ENCODE results near the gene RGS3.

DNA sequence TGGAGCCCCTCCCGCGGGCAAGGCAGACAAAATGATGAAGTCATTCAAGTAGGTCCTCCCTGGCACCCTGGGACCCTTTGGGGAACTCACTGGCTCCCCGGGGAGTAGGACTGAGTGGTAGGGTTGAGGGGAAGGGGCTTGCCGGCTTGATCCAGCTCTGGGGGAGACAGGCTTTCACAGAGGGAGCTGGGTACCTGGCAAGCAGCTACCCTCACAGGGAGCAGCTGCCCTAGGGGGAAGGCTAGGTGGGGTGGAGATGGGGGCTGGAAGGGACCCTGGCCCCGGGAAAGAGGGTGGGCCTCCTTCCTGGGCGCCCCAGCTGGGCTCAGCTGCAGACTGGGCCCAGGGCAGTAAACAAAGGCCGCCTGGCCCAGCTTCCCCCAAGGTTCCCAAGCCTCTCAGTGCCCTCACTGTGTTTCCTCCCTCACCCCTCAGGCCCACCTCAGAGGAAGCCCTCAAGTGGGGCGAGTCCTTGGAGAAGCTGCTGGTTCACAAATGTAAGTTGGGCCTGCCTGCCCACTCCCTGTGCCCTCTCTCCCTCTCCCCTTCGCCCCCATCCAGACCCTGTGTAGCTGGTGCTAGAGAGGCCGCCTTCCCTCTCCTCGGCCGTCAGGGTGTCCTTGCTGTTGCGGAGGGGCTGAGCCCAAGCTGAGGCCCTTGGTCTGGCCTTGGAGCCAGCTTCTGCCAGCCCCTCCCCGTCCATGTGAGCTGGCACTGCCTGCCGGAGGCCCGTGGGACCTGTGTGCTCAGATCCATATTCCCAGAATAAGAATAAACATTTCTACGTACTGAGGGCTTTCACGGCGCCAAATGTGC is 131.2 kb downstream of the RGS3 start:
- TF ChIP-seq POLR2A (IDR thresholded peaks at IDR 0.05), result no peak
- TF ChIP-seq, protein P1, sequence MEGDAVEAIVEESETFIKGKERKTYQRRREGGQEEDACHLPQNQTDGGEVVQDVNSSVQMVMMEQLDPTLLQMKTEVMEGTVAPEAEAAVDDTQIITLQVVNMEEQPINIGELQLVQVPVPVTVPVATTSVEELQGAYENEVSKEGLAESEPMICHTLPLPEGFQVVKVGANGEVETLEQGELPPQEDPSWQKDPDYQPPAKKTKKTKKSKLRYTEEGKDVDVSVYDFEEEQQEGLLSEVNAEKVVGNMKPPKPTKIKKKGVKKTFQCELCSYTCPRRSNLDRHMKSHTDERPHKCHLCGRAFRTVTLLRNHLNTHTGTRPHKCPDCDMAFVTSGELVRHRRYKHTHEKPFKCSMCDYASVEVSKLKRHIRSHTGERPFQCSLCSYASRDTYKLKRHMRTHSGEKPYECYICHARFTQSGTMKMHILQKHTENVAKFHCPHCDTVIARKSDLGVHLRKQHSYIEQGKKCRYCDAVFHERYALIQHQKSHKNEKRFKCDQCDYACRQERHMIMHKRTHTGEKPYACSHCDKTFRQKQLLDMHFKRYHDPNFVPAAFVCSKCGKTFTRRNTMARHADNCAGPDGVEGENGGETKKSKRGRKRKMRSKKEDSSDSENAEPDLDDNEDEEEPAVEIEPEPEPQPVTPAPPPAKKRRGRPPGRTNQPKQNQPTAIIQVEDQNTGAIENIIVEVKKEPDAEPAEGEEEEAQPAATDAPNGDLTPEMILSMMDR (IDR thresholded peaks at IDR 0.05), result no peak

All from thyroid gland (tissue), 4 donors.